ENCODE measurements around the gene KIF5B.
"Not testable (repeated sequence)": the region's sequence is repeated elsewhere in the genome, so short reads cannot be mapped to it uniquely, and the experiment has no call there.

The KIF5B gene

DNA sequence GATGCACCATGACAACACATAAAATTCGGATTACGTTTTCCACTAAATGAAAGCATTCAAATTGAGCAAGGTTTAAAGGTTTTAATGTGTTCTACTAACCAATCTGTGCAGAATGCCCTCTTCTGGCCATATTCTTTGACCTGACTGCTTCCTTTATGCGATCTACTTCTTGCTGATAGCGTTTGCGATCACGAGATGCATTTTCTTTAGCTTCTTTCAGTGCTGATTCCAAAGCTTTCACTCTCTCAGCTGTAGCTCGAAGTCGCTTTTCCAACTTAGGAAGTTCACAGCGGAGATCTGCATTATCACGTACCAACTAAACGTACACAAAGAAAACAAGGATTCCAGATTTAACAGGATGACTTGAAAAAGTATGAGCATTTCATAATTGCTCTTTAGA is 39.2 kb downstream of the KIF5B start:
- no peak for DNase-seq (ENCODE audit: low read depth, low spot score)

DNA sequence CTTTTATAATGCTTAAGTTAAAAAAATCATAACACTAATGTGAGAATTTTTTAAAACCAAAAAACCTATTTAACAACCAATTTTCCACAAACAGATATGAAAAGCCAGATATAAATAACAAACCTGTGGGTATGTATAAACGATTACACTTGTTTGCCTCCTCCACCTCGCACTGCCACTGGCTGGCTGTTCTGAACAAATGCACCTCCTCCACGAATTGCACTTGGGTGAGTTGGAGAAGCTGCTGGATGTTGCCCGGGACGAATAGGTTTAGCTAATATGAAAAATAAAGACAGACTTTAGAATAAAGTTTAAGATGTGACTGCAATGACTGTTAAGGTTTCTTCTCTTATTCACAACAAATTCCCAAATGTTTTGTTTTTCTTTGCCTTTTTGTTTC is 40.8 kb downstream of the KIF5B start:
- DNase-seq (ENCODE audit: low read depth, low spot score), result no peak

DNA sequence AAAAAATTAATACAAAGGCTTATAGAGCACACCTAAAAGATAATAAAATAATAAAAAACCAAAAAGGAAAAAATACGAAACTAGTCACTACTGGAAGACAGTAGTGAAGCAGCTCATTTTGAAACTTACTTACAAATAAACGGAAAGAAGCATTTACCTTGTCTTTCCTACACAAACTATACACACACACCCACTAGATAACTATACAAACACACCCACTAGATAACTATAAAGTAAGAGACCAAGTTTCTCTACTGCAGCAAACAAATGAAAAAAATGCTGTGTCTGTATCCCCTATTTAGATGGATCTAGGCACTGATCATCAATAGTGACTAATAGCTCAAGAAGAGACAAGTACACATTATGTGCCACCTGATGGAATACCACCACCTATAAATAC is 49.2 kb downstream of the KIF5B start:
- DNase-seq (ENCODE audit: low read depth, low spot score), result no peak

DNA sequence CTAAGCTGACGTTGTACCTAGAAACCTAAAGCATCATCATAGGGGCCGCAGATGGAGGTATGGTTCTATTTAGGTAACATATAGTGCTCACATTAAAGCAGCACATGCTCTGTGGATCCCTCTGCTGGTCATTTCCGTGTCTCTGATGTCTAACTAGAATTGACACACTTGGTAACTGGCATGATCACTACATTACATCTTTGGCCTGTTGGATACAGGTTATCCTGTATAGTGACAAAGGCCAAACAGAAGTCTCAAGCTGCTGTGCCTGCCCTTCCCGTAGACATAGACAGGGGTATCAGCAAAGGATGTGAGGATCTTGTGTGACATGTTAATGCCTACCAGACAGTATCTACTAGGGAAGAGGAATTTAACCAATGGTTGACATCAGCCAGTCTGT is 51.2 kb downstream of the KIF5B start:
- DNase-seq (ENCODE audit: low read depth, low spot score), result peak; percentile 59

DNA sequence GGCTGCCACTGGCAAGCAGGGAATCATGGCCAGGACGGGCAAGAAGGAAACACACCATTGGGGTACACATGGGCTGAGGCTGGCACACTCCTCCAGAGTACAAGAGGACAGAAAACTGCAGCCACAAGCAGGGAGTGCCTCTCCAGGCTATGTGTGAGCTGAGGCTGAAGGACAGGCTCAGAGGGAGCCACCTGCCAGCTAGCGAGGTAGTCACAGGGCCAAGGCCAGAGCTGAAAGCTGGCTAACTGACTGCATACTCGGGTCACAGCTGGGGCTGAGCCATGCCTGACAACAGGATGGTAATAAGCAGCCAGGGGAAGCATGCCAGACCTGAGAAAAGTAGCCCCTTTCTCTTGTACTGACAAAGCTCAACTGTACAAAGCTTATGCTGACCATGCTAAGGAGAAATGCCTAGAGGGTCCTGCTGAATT is 52.0 kb downstream of the KIF5B start:
- peak; percentile 50 for DNase-seq (ENCODE audit: low read depth, low spot score)

DNA sequence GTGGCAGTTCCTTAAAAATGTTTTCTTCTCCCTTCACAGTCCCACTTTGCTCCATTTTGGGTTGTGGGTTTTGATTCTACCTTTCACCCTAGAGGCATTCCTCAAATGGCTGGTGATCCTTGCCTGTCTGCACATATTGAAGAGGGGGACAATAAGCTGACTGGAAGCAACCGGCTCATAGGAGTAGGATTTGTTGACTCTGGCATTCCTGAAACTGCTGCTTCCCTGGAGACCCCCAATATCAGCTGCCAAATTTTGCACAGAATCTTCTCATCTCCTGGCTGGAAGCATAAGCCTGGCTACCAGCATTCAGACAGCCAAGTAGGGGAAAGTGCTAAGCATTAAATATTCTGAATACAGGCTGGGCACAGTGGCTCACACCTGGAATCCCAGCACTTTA is 53.7 kb downstream of the KIF5B start:
- DNase-seq (ENCODE audit: low read depth, low spot score), result no peak

DNA sequence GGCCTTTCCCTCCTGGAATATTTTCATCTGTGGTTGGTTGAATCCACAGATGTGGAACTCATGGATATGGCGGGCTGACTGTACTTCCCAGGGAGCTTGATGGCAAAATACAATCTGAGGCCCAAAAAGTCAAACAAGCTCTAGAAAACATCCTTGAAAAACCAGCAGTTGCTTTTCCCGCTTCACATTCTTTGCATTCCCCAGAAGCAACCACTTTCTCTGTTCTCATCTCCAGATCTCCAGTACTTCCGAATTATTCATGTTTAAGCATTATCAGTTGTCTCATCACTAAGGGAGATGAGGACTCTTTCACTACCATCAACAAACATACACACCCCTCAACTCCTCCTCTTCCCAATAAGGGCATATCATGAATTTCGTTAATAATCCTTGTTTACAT is 55.3 kb downstream of the KIF5B start:
- peak; percentile 58 for DNase-seq (ENCODE audit: low read depth, low spot score)

DNA sequence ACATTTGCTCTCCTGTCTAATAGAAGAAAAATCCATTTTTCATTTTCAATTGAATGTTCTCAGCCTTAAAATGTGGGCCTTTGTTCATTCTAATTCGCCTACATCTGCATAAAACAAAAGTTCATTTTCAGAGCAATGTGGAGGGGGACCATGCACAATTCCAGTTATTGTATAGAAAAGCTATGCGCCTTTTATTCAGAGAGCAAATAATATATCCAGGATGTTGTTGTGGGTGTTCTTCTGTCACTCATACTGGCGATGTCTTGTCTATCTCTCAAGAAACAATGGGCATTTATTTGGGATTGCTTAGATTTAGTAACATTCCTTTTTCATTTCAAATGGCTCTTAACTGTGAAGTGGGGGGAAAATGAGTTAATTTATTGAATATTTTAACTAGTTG is 56.4 kb downstream of the KIF5B start:
- no peak for DNase-seq (ENCODE audit: low read depth, low spot score)

DNA sequence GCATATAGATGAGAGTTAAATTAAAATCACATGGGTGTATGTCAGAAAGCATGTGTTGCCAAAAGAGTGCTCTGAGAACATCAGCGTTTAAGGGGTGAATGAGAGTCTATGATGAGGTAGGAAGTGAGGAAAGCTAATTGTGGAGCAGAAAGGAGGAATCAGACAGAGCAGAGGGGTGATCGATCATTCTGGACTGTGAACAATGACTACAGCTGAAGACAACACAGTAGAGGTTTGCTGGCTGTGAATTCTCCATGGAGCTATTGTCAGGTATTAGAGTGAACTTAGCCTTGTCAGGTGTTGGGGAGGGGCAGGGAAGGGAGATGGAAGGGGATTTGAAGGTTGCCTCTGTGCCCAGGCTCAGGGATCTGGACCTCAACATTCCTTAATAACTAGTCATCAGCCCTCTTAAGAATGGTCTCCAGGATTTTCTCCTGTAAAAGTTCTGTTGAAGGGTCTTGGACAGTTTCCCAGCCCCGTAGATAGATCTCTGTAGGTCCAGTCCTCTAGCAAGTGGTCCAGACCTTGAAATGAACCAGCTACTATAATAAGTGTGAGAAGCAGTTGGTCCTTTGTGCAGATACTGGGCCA is 57.1 kb downstream of the KIF5B start:
- DNase-seq (ENCODE audit: low read depth, low spot score), result peak; percentile 45

DNA sequence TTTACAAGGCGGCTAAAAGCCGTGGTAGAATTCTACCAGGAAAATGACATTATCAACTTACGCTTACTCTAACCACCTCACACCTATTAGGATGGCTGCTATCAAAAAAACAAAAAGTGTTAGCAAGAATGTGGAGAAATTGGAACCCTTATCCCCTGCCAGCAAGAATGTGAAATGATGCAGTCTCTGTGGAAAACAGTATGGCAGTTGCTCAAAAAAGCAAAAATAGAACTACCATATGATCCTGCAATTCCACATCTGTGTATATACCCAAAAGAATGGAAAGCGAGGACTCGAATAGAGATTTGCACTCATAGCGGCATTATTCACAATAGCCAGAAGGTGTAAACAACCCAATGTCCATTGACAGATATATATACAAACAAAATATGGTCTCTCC is 61.3 kb downstream of the KIF5B start:
- DNase-seq (ENCODE audit: low read depth, low spot score), result no peak

DNA sequence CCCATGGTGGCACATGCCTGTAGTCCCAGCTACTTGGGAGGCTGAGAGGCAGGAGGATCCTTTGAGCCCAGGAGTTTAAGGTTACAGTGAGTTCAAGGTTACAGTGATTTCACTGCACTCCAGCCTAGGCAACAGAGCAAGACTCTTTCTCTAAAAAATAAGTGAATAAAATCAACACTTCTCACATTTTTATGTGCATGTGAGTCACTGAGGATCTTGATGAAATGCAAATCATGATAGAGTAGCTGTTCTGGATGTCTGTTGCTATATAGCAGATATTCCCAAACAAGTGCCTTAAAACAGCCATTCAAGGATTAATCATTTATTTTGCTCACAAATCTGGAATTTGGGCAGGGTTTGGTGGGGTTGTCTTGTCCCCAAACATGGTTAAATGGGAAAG is 65.3 kb downstream of the KIF5B start:
- no peak for DNase-seq (ENCODE audit: low read depth, low spot score)

DNA sequence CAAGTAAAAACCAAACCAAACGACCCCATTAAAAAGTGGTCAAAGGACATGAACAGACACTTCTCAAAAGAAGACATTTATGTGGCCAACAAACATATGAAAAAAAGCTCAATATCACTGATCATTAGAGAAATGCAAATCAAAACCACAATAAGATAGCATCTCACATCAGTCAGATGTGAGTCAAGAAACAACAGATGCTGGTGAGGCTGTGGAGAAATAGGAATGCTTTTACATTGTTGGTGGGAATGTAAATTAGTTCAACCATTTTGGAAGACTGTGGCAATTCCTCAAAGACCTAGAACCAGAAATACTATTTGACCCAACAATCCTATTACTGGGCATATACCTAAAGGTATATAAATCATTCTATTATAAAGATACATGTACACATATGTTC is 68.4 kb downstream of the KIF5B start:
- not testable (repeated sequence) for DNase-seq (ENCODE audit: low read depth, low spot score)

DNA sequence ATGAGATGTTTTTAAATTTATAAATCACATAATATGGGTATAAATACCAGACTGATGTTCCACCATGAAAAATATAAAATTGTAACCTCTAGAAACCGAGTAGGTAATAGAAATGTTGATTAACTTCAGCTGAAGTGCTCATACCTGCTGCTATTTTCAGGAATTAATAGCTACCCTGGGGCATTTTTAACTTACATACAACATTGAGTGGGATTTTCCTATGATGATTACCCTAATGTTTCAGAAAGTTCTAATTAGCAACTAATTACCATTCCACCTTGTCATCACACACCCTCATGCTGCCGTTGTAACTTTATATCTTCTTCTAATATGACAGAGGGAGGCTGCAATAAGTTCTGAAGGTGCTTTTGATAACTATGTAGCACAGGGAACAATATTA is 74.1 kb downstream of the KIF5B start:
- no peak for DNase-seq (ENCODE audit: low read depth, low spot score)

DNA sequence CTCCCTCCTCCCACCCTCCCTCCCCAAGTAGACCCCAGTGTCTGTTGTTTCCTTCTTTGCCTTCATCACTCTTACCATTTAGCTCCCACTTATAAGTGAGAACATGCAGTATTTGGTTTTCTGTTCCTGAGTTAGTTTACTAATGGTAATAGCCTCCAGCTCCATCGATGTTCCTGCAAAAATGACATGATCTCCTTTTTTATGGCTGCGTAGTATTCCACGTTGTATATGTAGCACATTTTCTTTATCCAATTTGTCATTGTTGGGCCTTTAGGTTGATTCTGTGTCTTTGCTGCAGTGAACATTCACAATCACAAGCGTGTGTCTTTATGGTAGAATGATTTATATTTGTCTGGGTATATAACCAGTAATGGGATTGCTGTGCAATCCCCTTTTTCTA is 75.8 kb downstream of the KIF5B start:
- no peak for DNase-seq (ENCODE audit: low read depth, low spot score)

DNA sequence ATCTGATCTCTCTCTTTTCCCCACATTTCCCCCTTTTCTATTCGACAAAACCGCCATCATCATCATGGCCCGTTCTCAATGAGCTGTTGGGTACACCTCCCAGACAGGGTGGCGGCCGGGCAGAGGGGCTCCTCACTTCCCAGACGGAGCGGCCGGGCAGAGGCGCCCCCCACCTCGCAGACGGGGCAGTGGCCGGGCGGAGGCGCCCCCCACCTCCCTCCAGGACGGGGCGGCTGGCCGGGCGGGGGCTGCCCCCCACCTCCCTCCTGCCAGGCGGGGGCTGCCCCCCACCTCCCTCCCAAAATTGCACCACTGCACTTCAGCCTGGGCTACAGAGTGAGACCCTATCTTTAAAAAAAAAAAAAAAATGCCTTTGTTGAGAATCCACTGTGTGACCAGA is 77.2 kb downstream of the KIF5B start:
- not testable (repeated sequence) for DNase-seq (ENCODE audit: low read depth, low spot score)

DNA sequence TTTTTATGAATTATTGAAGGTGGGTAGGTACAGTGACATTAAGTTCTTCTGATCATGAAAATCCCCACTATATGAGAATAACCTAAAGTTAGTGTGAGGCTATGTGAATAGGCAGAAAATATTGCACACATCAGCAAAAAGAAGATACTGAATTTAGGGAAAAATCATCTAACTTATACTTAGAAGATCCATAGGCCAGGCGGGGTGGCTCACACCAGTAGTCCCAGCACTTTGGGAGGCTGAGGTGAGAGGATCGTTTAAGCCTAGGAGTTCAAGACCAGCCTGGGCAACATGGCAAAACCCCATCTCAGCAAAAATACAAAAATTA is 78.1 kb downstream of the KIF5B start:
- no peak for DNase-seq (ENCODE audit: low read depth, low spot score)

DNA sequence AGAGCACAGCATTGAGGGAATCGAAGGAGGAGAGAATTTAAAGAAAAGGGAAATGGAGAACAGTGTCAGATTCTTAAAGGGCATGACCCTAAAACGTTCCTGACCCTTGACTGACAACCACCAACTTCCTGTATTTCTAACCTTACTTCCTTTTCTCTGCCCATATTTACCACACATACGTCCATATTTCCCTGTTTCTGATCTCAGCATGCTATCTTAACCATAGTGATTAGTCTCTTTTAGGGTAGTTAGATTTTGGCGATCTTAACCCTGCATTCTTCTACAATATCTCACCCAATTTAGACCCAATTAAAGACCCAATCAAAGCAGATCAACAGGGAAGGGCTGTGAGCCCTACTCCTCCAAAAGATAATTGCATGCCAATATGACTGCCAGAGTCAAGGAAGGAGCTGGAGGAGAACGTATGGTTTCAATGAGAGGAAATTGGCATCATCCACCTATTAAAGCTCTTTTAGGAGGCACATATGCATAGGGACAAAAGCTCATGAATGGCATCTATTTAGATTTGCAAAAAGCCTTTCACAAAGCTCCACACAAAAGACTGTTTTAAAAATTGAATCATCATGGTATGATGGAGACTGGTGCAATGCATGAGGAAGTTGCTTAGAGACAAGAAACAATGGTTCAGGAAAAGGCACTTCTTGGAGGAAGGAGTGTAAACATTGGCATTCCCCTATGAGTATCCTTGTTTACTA is 78.6 kb downstream of the KIF5B start:
- peak; percentile 70 for DNase-seq (ENCODE audit: low read depth, low spot score)

DNA sequence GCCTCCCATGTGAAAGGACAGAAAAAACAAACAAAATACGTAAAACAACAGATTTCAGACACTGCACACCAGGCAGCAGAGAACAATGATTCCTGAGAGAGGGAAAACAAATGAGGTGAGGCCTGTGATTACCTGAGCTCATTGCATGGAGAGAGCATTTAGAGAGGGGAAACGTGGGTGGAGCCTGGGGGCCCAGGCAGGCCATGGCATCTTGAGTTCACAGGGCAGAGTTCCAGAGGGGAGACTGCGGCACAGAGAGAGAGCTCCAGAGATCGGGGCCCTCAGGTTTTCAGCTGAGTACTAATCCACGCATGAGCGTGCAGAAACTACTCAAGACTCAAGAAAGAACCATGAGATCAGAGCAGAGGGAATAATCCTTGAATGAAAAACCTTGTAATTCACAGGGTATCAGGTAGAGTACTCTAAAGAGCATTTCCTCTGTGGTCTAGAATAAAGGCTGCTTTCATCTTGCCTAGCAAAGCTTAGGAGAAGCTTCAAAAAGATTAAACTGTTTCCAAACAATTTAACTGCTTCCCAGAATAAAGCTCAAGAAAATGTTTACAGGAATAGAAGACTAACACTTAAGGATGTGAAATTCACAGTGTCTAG is 81.0 kb downstream of the KIF5B start:
- DNase-seq (ENCODE audit: low read depth, low spot score), result no peak

DNA sequence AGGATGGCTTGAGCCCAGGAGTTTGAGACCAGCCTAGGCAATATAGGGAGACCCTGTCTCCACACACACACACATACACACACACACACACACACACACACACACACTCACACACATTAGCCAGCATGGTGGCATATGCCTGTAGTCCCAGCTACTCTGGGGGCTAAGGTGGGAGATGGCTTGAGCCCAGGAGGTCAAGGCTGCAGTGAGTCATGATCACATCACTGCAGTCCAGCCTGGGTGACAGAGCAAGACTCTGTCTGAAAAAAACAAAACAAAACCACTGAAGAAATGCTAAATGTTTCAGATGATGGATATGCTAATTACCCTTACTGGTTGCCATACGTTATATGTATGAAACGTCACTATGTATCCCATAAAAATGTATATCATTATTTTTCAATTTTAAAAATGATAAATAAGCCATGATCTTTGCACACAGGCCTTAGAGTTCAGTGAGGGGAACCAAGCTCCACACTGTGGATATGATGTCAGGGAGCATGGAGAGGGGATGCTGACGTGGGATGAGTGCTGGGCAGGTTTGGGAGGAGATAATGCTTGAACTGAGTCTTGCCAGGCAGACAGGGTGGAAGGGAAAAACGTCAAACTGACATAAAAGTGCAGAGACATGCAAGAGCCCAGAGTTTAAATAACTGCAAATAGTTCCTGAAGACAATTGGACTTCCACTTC is 81.6 kb downstream of the KIF5B start:
- peak; percentile 49 for DNase-seq (ENCODE audit: low read depth, low spot score)

DNA sequence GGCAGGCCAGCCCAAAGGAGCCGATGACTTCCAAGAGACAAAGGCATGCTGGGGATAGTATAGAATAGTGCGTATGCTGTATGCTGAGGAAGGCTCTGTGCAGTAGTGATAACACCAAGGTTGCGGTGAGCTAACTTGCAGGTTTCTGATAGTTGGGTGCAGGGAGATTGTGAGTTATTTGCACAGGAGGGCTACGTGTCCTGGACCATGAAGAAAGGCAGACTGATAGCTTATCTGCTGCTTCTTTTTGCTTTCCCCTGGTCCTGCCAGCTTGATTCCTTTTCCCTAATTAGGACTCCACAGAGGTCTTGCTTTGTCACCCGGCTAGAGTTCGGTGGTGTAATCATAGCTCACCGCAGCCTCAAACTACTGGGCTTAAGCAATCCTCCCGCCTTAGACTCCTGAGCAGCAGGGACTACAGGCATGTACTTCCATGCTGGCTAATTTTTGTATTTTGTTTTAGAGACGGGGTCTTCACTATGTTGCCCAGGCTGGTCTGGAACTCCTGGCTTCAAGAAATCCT is 83.6 kb downstream of the KIF5B start:
- no peak for DNase-seq (ENCODE audit: low read depth, low spot score)

DNA sequence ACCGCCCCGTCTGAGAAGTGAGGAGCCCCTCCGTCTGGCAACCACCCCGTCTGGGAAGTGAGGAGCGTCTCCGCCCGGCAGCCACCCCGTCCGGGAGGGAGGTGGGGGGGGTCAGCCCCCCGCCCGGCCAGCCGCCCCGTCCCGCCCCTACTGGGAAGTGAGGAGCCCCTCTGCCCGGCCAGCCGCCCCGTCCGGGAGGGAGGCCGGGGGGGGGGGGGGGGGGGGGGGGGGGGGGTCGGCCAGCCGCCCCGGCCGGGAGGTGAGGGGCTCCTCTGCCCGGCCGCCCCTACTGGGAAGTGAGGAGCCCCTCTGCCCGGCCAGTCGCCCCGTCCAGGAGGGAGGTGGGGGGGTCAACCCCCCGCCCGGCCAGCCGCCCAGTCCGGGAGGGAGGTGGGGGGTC is 86.4 kb downstream of the KIF5B start:
- not testable (repeated sequence) for DNase-seq (ENCODE audit: low read depth, low spot score)

DNA sequence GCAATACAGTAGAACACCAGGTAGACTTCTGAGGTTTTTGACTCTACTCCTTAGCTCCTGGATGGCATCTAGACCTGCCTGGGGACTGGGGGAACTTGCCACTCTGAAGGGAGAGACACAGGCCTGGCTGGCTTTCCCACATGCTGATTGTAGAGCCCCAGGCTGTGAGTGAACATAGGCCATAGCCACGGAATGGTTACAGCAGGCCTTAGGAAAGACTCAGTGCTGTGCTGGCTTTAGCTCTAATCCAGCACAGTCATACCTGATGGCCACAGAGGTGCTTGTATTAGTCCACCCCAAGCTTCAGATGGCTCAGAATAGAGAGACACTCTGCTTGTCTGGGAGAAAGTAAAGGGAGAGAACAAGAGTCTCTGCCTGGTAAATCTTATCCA is 92.6 kb downstream of the KIF5B start:
- no peak for DNase-seq (ENCODE audit: low read depth, low spot score)

Measured in astrocyte of the hippocampus (primary cell).